Measurements from ENCODE around the gene MAP3K13. TPM values are rescaled to one million over a fixed set of nuclear protein-coding genes. Genes with fewer than 3 reads are reported as not detected.

The MAP3K13 gene
- total and polyA plus RNA-seq, 2 of the 13 experiments (the other 11 are each of a cell fraction or from before 2014, with no cell fraction given): 24.2 to 26.5 TPM

DNA sequence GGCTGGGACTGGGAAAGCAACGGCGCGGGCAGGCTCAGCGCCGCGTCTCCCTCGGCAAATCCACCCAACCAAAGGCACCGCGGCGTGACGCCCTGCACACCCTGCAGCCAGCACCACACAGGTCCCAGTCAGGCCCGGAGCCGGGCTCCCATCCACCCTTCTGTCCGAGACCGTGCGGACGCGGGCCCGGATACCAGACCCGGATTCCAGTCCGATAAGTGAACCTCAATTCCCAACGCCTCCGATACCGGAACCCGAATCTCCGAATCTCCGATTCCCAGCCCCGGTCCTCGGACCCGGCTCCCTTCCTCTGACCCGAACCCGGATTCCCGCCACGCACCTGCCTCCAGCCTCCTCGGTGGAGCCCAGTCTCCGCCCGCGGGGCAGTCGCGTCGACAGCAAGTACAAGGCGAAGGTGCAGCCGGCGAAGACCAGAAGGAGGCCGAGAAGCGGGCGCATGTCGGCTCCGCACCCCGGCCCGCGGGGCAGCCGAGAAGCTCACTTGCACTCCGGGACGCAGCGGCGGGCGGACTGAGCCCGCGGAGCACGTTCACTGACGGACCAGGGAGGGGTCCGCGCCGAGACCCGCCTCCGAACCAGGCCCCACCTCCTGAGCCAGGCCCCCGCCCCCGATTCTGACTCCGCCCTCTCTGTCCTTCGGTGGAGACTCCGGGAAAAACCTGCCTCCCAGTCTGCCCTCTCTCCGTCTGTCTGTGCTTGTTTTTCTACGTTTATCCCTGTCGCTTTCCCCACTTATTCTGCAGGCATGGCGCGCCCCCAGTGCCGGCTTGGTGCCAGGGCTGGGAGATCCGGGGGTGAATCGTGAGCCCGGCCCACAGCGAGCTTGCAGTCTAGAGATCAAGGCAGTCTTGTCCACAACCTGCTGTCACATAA, 135.8 kb downstream of the MAP3K13 start, which contains the start of gene TMEM41A (continued):
- TF ChIP-seq, protein P1, sequence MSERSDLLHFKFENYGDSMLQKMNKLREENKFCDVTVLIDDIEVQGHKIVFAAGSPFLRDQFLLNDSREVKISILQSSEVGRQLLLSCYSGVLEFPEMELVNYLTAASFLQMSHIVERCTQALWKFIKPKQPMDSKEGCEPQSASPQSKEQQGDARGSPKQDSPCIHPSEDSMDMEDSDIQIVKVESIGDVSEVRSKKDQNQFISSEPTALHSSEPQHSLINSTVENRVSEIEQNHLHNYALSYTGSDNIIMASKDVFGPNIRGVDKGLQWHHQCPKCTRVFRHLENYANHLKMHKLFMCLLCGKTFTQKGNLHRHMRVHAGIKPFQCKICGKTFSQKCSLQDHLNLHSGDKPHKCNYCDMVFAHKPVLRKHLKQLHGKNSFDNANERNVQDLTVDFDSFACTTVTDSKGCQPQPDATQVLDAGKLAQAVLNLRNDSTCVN (CRISPR knock-in tag; IDR thresholded peaks at IDR 0.05; ENCODE audit: borderline replicate concordance): no peak
- TF ChIP-seq, protein P2, sequence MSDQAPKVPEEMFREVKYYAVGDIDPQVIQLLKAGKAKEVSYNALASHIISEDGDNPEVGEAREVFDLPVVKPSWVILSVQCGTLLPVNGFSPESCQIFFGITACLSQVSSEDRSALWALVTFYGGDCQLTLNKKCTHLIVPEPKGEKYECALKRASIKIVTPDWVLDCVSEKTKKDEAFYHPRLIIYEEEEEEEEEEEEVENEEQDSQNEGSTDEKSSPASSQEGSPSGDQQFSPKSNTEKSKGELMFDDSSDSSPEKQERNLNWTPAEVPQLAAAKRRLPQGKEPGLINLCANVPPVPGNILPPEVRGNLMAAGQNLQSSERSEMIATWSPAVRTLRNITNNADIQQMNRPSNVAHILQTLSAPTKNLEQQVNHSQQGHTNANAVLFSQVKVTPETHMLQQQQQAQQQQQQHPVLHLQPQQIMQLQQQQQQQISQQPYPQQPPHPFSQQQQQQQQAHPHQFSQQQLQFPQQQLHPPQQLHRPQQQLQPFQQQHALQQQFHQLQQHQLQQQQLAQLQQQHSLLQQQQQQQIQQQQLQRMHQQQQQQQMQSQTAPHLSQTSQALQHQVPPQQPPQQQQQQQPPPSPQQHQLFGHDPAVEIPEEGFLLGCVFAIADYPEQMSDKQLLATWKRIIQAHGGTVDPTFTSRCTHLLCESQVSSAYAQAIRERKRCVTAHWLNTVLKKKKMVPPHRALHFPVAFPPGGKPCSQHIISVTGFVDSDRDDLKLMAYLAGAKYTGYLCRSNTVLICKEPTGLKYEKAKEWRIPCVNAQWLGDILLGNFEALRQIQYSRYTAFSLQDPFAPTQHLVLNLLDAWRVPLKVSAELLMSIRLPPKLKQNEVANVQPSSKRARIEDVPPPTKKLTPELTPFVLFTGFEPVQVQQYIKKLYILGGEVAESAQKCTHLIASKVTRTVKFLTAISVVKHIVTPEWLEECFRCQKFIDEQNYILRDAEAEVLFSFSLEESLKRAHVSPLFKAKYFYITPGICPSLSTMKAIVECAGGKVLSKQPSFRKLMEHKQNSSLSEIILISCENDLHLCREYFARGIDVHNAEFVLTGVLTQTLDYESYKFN (CRISPR knock-in tag; conservative IDR thresholded peaks at IDR 0.05): no peak; the same call in 1 of the 2 replicates
- TF ChIP-seq, protein P3, sequence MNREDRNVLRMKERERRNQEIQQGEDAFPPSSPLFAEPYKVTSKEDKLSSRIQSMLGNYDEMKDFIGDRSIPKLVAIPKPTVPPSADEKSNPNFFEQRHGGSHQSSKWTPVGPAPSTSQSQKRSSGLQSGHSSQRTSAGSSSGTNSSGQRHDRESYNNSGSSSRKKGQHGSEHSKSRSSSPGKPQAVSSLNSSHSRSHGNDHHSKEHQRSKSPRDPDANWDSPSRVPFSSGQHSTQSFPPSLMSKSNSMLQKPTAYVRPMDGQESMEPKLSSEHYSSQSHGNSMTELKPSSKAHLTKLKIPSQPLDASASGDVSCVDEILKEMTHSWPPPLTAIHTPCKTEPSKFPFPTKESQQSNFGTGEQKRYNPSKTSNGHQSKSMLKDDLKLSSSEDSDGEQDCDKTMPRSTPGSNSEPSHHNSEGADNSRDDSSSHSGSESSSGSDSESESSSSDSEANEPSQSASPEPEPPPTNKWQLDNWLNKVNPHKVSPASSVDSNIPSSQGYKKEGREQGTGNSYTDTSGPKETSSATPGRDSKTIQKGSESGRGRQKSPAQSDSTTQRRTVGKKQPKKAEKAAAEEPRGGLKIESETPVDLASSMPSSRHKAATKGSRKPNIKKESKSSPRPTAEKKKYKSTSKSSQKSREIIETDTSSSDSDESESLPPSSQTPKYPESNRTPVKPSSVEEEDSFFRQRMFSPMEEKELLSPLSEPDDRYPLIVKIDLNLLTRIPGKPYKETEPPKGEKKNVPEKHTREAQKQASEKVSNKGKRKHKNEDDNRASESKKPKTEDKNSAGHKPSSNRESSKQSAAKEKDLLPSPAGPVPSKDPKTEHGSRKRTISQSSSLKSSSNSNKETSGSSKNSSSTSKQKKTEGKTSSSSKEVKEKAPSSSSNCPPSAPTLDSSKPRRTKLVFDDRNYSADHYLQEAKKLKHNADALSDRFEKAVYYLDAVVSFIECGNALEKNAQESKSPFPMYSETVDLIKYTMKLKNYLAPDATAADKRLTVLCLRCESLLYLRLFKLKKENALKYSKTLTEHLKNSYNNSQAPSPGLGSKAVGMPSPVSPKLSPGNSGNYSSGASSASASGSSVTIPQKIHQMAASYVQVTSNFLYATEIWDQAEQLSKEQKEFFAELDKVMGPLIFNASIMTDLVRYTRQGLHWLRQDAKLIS (CRISPR knock-in tag; IDR thresholded peaks at IDR 0.05): peak; percentile 82; the same call in 1 of the 2 replicates
- TF ChIP-seq ZNF556 (CRISPR knock-in tag; IDR thresholded peaks at IDR 0.05; ENCODE audit: borderline replicate concordance): peak; percentile 94
- no peak for TF ChIP-seq HMGA1 (CRISPR knock-in tag; conservative IDR thresholded peaks at IDR 0.05)
- TF ChIP-seq, protein P4, sequence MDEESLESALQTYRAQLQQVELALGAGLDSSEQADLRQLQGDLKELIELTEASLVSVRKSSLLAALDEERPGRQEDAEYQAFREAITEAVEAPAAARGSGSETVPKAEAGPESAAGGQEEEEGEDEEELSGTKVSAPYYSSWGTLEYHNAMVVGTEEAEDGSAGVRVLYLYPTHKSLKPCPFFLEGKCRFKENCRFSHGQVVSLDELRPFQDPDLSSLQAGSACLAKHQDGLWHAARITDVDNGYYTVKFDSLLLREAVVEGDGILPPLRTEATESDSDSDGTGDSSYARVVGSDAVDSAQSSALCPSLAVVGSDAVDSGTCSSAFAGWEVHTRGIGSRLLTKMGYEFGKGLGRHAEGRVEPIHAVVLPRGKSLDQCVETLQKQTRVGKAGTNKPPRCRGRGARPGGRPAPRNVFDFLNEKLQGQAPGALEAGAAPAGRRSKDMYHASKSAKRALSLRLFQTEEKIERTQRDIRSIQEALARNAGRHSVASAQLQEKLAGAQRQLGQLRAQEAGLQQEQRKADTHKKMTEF (CRISPR knock-in tag; IDR thresholded peaks at IDR 0.05): peak; percentile 98
- no peak for TF ChIP-seq FOXA1 (IDR thresholded peaks at IDR 0.05)
- TF ChIP-seq FOXA1 (CRISPR knock-in tag; IDR thresholded peaks at IDR 0.05): 0 out of 2 replicates have a peak, but pooled peaks have one; percentile 27
- no peak for TF ChIP-seq KDM1A (CRISPR knock-in tag; IDR thresholded peaks at IDR 0.05)
- TF ChIP-seq, protein P5, sequence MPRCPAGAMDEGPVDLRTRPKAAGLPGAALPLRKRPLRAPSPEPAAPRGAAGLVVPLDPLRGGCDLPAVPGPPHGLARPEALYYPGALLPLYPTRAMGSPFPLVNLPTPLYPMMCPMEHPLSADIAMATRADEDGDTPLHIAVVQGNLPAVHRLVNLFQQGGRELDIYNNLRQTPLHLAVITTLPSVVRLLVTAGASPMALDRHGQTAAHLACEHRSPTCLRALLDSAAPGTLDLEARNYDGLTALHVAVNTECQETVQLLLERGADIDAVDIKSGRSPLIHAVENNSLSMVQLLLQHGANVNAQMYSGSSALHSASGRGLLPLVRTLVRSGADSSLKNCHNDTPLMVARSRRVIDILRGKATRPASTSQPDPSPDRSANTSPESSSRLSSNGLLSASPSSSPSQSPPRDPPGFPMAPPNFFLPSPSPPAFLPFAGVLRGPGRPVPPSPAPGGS (CRISPR knock-in tag; IDR thresholded peaks at IDR 0.05): peak; percentile 91
- TF ChIP-seq ZFP36L1 (CRISPR knock-in tag; IDR thresholded peaks at IDR 0.05): peak; percentile 83
- TF ChIP-seq, protein P6, sequence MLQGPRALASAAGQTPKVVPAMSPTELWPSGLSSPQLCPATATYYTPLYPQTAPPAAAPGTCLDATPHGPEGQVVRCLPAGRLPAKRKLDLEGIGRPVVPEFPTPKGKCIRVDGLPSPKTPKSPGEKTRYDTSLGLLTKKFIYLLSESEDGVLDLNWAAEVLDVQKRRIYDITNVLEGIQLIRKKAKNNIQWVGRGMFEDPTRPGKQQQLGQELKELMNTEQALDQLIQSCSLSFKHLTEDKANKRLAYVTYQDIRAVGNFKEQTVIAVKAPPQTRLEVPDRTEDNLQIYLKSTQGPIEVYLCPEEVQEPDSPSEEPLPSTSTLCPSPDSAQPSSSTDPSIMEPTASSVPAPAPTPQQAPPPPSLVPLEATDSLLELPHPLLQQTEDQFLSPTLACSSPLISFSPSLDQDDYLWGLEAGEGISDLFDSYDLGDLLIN (CRISPR knock-in tag; IDR thresholded peaks at IDR 0.05; ENCODE audit: borderline replicate concordance): peak; percentile 34; the same call in 1 of the 2 replicates
- peak; percentile 82 for TF ChIP-seq MED13 (CRISPR knock-in tag; IDR thresholded peaks at IDR 0.05)
- TF ChIP-seq MXI1 (IDR thresholded peaks at IDR 0.05; ENCODE audit: borderline replicate concordance, low read depth, low read length): peak; percentile 80; the same call in 2 of the 3 replicates
- TF ChIP-seq MTA1 (CRISPR knock-in tag; IDR thresholded peaks at IDR 0.05; ENCODE audit: borderline replicate concordance): peak; percentile 80

Data from HepG2 (cell line).